ENCODE data around the gene CCKAR.
A peak's percentile ranks its signal among the peaks of the same experiment; 100 is the strongest.

GRCh38 chr4:26482508-26483462, 7.5 kb downstream of the CCKAR start:
- TF ChIP-seq POLR2A (IDR thresholded peaks at IDR 0.05) (no peak), POLR2AphosphoS5 (IDR thresholded peaks at IDR 0.05) (peak; percentile 67 to 86 (median 70))
- TF ChIP-seq, protein P1, sequence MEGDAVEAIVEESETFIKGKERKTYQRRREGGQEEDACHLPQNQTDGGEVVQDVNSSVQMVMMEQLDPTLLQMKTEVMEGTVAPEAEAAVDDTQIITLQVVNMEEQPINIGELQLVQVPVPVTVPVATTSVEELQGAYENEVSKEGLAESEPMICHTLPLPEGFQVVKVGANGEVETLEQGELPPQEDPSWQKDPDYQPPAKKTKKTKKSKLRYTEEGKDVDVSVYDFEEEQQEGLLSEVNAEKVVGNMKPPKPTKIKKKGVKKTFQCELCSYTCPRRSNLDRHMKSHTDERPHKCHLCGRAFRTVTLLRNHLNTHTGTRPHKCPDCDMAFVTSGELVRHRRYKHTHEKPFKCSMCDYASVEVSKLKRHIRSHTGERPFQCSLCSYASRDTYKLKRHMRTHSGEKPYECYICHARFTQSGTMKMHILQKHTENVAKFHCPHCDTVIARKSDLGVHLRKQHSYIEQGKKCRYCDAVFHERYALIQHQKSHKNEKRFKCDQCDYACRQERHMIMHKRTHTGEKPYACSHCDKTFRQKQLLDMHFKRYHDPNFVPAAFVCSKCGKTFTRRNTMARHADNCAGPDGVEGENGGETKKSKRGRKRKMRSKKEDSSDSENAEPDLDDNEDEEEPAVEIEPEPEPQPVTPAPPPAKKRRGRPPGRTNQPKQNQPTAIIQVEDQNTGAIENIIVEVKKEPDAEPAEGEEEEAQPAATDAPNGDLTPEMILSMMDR (IDR thresholded peaks at IDR 0.05), result no peak

Data from transverse colon (tissue), 4 donors.